Caco-2 (cell line): ENCODE results near the gene ATAD3B. TPM values are rescaled to one million over a fixed set of nuclear protein-coding genes. Genes with fewer than 3 reads are reported as not detected.
"Not testable (repeated sequence)": the region's sequence is repeated elsewhere in the genome, so short reads cannot be mapped to it uniquely, and the experiment has no call there.

Experiments
- BruUV-seq: library from RNA; stranded (reverse); fragments of 400-500 nt; replicated peaks from 2 replicates; lab custom pipeline; 2021; lab: Mats Ljungman, UMichigan
- CTCF ChIA-PET: fragments of 300-600 bp; sonication (Branson Sonifier 250); formaldehyde crosslinking; loops from one replicate; lab custom pipeline; 2022; ENCODE audit warnings: antibody characterized with exemption; lab: Charles Lee
- POLR2A ChIA-PET: fragments of 300-600 bp; sonication (Branson Sonifier 250); formaldehyde crosslinking; loops from one replicate; lab custom pipeline; 2022; ENCODE audit warnings: antibody characterized with exemption; lab: Charles Lee
- DNase-seq, 2 experiments: peaks; one replicate each; pipeline versions ENCODE4 v3.0.0 to v3.0.0-alpha.2; 2020 to 2022
- H3K27me3 ChIP-seq: replicated peaks from 2 replicates; pipeline ENCODE4 v1.6.0; 2011; ENCODE audit warnings: low read length; ENCODE audit not compliant: control insufficient read depth, insufficient read depth
- H3K36me3 ChIP-seq: 2 replicates; pipeline ENCODE4 v1.5.1; 2011; ENCODE audit warnings: low read length; ENCODE audit not compliant: control insufficient read depth, insufficient read depth
- H3K4me1 ChIP-seq: fragments of 250-450 bp; sonication (Bioruptor Pico); 2 replicates; pipeline ENCODE4 v1.5.1; 2020; ENCODE audit warnings: mild to moderate bottlenecking
- H3K4me3 ChIP-seq: 2 replicates; pipeline ENCODE4 v1.5.1; 2011; ENCODE audit warnings: low read depth, mild to moderate bottlenecking, control low read depth, low read length
- H3K9me3 ChIP-seq: fragments of 250-450 bp; sonication (Bioruptor Pico); 2 replicates; pipeline ENCODE4 v1.5.1; 2020; ENCODE audit warnings: mild to moderate bottlenecking, moderate library complexity
- H3K27ac Mint-ChIP-seq: one replicate; pipeline ENCODE4 v1.8.0; 2022; ENCODE audit warnings: mixed read lengths; ENCODE audit not compliant: unreplicated experiment
- H3K27me3 Mint-ChIP-seq: one replicate; pipeline ENCODE4 v1.8.0; 2022; ENCODE audit warnings: mixed read lengths; ENCODE audit not compliant: insufficient read depth, unreplicated experiment
- H3K36me3 Mint-ChIP-seq: one replicate; pipeline ENCODE4 v1.8.0; 2022; ENCODE audit warnings: mild to moderate bottlenecking, mixed read lengths; ENCODE audit not compliant: insufficient read depth, unreplicated experiment
- H3K4me1 Mint-ChIP-seq: one replicate; pipeline ENCODE4 v1.8.0; 2022; ENCODE audit warnings: low read depth, mixed read lengths; ENCODE audit not compliant: unreplicated experiment
- H3K4me3 Mint-ChIP-seq: one replicate; pipeline ENCODE4 v1.8.0; 2022; ENCODE audit warnings: mild to moderate bottlenecking, moderate library complexity, mixed read lengths; ENCODE audit not compliant: unreplicated experiment
- H3K9me3 Mint-ChIP-seq: one replicate; pipeline ENCODE4 v1.8.0; 2022; ENCODE audit warnings: mixed read lengths; ENCODE audit not compliant: unreplicated experiment
- intact Hi-C: fragments of 100-400 bp; cut with micrococcal nuclease; formaldehyde crosslinking; loops from one replicate; pipeline ENCODE4 v1.10.0; 2022; ENCODE audit not compliant: unreplicated experiment
- total RNA-seq: library from RNA; stranded (reverse); gene quantifications from 2 replicates; pipeline ENCODE4 v1.2.3, GENCODE V29; 2022
- TF ChIP-seq, protein P1 (sequence below), 2 experiments: fragments of 200-600 bp in 1 of 2; IDR thresholded peaks; 1 replicate in 1 of 2; 2 replicates in 1 of 2; pipeline versions ENCODE4 v1.5.1 to v1.8.0; 2011 to 2022; ENCODE audit warnings: antibody characterized with exemption in 1 of 2, control low read depth in 1 of 2, inconsistent platforms in 1 of 2, low read depth in 1 of 2, low read length in 1 of 2, mild to moderate bottlenecking in 1 of 2, moderate library complexity in 1 of 2; ENCODE audit not compliant: insufficient read depth in 1 of 2, severe bottlenecking in 1 of 2, unreplicated experiment in 1 of 2

ATAD3B gene
- total RNA-seq, 1 experiment from 2014 or later = 48.1 TPM

DNA sequence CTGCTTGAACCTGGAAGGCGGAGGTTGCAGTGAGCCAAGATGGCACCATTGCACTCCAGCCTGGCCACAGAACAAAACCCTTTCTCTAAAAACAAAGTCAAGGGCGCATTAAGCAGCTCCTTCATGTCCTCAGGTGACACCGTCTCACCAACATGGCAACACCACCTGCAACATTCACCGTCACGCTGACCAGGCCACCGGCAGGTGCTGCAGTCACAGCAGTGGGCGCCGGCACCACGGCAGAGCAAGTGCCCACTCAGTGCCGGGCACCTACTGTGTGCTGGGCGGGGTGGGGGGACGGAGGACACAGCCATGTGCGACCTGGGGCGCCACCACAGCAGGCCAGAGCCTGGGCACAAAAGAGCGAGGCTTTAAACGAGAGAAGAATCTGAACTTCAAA lies 12.1 kb downstream of the ATAD3B start:
- intact Hi-C loops = no loop called here
- Mint-ChIP-seq H3K4me3 (no peak overlapping the region), H3K27ac (no peak overlapping the region), H3K9me3 (no peaks in the 10 kb centered on the region), H3K27me3 (no peaks in the 10 kb centered on the region), H3K4me1 (no peaks in the 10 kb centered on the region), H3K36me3 (peaks cover 73% of the 10 kb centered on the region)
- no peaks in the 10 kb centered on the region for H3K36me3 ChIP-seq
- BruUV-seq = no TSS peak
- no peaks in the 10 kb centered on the region for H3K4me1 ChIP-seq
- no peaks in the 10 kb centered on the region for H3K27me3 ChIP-seq
- no peaks in the 10 kb centered on the region for H3K9me3 ChIP-seq
- POLR2A ChIA-PET = no interaction called here
- CTCF ChIA-PET = interaction anchor here (0.7 kb wide), 1 partner anchor 86 kb away, joined by 3 read pairs; no protein-coding TSS in a partner anchor
- TF ChIP-seq, protein P1, sequence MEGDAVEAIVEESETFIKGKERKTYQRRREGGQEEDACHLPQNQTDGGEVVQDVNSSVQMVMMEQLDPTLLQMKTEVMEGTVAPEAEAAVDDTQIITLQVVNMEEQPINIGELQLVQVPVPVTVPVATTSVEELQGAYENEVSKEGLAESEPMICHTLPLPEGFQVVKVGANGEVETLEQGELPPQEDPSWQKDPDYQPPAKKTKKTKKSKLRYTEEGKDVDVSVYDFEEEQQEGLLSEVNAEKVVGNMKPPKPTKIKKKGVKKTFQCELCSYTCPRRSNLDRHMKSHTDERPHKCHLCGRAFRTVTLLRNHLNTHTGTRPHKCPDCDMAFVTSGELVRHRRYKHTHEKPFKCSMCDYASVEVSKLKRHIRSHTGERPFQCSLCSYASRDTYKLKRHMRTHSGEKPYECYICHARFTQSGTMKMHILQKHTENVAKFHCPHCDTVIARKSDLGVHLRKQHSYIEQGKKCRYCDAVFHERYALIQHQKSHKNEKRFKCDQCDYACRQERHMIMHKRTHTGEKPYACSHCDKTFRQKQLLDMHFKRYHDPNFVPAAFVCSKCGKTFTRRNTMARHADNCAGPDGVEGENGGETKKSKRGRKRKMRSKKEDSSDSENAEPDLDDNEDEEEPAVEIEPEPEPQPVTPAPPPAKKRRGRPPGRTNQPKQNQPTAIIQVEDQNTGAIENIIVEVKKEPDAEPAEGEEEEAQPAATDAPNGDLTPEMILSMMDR (IDR thresholded peaks at IDR 0.05; ENCODE audit: insufficient read depth in 1 of 2, low read depth in 1 of 2, low read length in 1 of 2, severe bottlenecking in 1 of 2, unreplicated experiment in 1 of 2) = no peak
- DNase-seq = no peak
- no peak overlapping the region for H3K4me3 ChIP-seq

GRCh38 chr1:1484976-1485750 lies 13.6 kb downstream of the ATAD3B start:
- H3K27ac Mint-ChIP-seq, H3K9me3 ChIP-seq, DNase-seq, intact Hi-C loops, H3K4me3 ChIP-seq, H3K36me3 ChIP-seq, H3K4me3 Mint-ChIP-seq, H3K27me3 ChIP-seq, H3K9me3 Mint-ChIP-seq, BruUV-seq, H3K27me3 Mint-ChIP-seq, H3K4me1 Mint-ChIP-seq, H3K4me1 ChIP-seq, POLR2A ChIA-PET, CTCF ChIA-PET: not testable (repeated sequence)
- H3K36me3 Mint-ChIP-seq = peaks cover 77% of the 10 kb centered on the region

GRCh38 chr1:1485755-1486317 lies 14.3 kb downstream of the ATAD3B start:
- DNase-seq, H3K9me3 ChIP-seq, H3K27me3 ChIP-seq, H3K9me3 Mint-ChIP-seq, H3K36me3 ChIP-seq, H3K4me3 Mint-ChIP-seq, CTCF ChIA-PET, intact Hi-C loops, H3K4me1 Mint-ChIP-seq, H3K27ac Mint-ChIP-seq, BruUV-seq, H3K4me3 ChIP-seq, H3K4me1 ChIP-seq, POLR2A ChIA-PET, H3K27me3 Mint-ChIP-seq: not testable (repeated sequence)
- peaks cover 77% of the 10 kb centered on the region for H3K36me3 Mint-ChIP-seq

- Mint-ChIP-seq H3K27ac (no peak overlapping the region), H3K36me3 (peaks cover 84% of the 10 kb centered on the region), H3K9me3 (no peaks in the 10 kb centered on the region), H3K27me3 (no peaks in the 10 kb centered on the region), H3K4me3 (no peak overlapping the region), H3K4me1 (no peaks in the 10 kb centered on the region)
- intact Hi-C loops = no loop called here
- Histone ChIP-seq H3K4me3 (no peak overlapping the region), H3K9me3 (no peaks in the 10 kb centered on the region), H3K36me3 (peaks cover 4% of the 10 kb centered on the region), H3K27me3 (no peaks in the 10 kb centered on the region), H3K4me1 (no peaks in the 10 kb centered on the region)
- no peak for DNase-seq
- BruUV-seq = no TSS peak
- POLR2A ChIA-PET = no interaction called here
- TF ChIP-seq, protein P1 (IDR thresholded peaks at IDR 0.05; ENCODE audit: insufficient read depth in 1 of 2, low read depth in 1 of 2, low read length in 1 of 2, severe bottlenecking in 1 of 2, unreplicated experiment in 1 of 2) = no peak
- CTCF ChIA-PET = no interaction called here
These were observed 16.1 kb downstream of the ATAD3B start for GRCh38 chr1:1487701-1488100.
